DMS53 (cell line): Measurements from ENCODE around the gene GALNT10.

Source experiments
- DNase-seq: peaks from one replicate; lab custom pipeline; 2025; lab: John Stamatoyannopoulos, UW

The GALNT10 gene

DNA sequence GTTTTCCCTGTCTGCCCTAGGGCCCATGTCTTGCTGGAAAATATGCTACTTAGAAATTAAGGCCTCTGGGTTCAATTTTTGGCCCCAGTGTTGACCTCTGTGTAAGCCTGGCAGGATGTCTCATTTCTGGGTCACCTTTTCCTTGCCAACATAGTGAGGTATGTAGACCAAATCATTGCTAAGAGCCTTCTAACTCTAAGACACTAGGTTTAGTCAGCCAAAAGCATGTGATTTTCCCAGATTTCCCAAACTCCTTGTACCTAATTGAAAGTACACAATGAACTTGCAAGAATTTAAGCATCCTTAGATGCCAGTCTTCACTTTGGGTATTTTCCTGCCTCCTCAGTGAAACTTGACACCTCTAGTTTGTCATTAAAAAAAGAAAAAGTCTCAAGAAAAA is 77.0 kb downstream of the GALNT10 start:
- no peak for DNase-seq

DNA sequence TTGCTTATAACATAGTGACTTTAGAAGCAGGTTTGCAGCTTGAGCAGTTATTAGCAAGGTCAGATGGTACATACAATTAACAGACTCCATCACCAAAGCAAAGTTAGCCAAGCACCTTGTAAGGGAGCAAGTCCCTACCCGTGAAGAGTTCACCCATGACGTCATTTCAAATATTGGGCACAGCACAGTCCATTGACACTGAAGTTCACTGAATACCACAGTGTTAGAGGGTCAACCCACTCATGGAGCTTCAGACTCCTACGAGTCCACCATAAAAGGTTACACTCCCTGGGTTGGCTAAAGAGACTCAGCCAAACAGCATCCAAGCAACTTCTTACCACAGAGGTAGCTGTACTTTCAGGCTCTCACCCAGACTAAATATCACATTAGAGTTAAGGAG is 77.5 kb downstream of the GALNT10 start:
- DNase-seq = no peak

DNA sequence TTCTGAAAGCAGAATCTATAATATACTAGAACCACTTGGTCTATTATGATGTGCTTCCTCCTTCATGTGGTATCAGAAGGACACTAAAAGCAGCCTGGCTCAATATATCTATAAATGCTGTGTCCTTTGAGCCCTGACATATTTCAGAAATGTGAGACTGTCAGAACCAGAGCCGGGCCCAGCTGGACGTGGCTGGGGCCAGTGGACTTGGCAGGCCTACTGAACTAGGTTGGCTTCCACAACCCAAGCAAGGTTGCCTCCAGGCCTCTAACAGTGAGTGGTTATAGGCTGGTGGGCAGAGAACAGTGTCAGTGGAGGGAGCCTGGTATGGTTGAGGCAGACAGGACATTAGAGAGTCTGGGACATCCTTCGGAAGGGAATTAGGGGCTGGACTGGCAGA is 78.9 kb downstream of the GALNT10 start:
- DNase-seq = no peak

DNA sequence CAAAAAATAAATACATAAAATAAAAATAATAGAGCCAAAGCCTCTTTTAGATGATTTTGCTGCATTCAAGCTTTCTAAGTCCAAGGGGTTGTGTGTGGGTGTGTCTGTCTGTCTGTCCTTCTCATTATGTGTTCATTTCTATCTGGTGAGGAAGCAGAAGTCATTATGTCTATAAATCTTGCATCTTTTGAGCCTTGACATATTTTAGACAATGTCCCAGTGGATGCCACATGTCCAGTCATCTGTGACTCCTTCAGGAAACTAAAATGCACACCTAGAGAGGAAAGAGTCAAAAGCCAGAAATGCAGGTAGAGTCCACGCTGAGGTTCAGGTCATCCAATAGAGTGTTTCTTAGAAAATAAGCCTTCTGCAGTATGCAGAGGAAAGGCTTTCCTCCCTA is 80.9 kb downstream of the GALNT10 start:
- no peak for DNase-seq

DNA sequence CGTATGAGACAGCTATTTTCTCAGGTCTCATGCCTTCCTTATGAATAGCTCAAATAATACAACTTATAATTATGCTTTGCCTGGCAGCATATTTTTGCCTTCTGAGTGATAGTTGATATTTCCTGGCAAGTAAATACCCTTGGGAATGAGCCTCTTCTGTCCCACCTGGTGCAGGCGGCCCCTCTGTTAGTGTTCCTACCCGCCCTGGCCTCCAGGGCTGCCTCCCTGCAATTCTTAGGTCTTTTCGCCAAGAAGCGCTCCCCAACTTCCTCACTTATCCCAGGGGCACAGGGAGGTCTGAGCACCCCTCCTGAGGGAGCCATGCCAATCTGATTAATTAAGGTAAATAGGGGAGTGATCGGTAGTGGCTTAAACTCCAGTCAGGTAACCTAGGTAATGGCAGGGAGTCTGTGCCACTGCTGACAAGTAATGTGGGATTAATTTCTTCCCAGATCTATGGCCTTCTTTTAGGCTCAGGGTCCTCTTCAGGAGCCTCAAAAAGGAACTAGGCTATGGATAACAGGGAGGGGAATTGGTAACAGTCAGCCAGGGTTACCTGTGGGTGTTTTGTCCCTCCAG is 81.5 kb downstream of the GALNT10 start:
- no peak for DNase-seq

DNA sequence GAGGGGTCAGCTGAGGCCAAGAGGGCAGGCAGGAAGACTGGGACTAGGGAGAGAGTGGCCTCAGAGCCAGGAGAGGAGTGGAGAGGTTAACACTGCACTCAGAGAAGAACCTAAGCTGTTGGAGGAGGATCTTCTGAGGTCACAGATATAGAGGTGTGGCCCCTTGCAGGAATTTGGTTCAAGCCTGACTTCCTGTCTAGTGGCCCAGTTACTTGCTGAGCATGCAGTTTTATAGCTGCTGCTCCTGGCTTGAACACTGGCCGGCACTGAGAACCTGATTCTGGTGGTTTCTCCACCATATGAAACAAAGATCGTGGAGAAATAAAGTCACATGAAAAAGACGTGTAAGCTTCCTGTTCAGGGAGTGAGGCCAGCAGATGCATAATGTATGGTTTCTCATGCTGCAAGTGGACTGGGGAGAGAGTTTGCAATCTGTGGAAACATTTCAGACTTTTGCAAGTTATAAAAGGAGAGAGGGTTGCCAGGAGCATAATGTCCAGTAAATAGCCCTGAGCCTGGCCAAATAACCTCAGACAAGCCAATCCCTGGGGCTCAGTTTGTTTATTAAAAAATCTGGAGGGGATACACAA is 82.6 kb downstream of the GALNT10 start:
- DNase-seq = no peak

DNA sequence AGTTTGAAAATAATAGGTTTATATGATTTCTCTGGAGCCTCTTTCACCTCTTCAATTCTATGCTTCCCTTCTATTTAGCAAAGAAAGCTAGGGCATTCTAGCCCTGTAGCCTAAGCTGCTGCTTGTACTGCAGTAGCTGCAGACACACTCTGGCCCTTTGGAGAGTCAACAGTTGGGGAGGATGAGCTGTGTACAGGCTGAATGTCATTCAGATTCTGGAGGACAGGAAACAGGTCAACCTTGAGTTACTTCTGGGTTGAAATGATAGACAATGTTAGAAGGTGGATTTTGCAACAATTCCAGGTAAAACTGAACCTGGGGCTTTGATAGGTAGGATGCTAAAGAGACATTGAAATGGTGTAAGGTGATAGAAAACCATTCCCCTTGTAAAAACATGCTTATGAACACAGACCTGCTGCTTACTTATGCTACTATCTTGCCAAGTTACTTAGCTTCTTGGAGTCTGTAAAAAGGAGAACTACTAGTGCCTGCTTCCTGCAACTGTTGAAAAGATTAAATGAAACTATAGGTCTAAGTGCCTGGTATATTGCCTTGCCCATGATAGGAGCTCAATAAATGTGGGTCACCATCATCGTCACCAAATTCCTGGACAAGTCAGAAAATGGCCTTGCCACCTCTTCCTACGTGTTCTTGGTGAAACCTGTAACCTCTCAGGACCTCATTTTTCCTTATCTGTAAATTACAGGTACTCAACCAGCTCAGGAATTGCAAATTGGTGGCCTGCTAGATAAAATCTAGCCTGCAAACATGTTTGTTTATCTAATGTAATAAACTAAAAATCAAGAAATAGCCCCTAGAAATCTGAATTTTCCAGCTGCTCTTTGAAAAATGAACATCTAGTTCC is 83.7 kb downstream of the GALNT10 start:
- no peak for DNase-seq

DNA sequence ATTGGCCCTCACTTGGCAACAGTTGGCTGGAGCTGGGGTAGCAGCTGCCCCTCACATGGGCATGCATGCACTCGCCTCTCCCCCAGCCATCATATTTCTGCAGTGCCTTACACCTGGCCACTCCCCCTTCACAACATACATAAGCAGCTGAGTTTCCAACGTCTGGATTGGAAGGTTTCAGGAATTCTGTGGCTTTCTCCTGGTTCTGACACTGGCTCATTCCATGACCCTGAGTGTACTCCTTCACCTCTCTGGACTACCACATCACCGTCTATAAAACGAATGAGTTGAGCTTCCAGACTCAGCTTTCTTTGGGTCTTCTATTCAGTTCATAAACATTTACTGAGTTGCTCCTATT is 84.3 kb downstream of the GALNT10 start:
- no peak for DNase-seq

DNA sequence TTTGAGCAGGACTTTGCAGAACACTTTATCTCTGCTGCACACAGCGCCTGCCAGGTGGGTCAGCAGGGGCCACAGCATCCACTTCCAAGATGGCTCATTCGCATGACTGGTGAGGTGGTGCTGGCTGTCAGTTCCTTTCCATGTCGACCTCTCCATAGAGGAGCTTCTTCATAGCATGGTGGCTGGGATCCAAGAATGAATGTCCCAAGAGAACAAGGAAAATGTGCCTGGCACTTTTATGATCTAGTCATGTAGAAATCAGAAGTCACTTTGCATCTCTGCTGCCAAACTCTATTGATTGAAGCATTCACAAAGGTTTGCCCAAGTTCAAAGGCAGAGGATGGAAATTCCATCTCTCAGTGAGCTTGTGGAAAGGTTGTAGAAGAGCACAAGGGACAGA is 85.0 kb downstream of the GALNT10 start:
- DNase-seq = no peak

DNA sequence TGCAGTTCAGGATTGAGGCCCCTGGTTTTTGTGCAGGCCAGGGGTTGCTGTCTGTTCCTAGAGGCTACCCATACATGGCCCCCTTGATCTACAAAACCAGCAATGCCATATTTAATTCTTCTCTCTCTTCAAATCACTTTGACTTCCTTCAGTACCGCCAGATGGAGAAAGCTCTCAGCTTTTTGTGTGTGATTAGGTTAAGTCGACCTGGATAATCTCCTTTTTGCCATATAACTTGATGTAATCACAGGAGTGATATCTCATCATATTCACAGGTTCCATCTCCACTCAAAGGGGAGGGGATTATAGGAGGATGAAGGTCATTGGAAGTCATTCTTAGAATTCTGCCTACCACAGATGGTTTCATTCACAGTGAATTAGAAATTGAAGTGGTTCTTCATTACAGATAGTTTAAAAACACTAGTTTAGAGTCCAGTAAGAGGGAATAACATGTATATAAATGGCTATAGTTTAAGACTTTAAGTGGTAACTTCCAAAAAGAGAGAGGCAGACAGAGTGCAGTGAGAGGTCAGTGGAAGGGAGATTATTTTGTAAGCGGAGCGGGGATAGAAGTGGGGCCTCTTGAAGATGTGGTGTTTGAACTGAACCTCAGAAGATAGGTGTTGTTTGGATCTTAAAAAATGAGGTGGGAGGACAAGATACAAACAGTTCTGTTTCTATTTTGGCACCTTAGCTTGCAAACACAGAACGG is 85.9 kb downstream of the GALNT10 start:
- DNase-seq = no peak

DNA sequence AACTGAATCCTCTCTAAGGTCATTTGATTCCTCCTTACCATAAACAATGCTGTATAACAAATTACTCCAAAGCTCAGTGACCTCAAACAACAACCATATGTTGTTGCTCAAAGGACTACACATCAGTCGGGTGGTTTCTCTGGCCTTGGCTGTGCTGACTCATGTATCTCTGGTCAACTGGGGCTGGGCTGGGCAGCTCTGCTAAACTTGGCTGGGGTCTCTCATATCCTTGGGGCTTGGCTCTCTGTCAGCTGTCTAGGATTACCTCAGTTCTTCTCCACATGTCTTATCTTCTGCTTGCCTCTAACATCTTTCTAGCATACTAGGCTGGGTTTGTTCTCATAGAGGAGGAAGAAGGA is 86.4 kb downstream of the GALNT10 start:
- DNase-seq = no peak

DNA sequence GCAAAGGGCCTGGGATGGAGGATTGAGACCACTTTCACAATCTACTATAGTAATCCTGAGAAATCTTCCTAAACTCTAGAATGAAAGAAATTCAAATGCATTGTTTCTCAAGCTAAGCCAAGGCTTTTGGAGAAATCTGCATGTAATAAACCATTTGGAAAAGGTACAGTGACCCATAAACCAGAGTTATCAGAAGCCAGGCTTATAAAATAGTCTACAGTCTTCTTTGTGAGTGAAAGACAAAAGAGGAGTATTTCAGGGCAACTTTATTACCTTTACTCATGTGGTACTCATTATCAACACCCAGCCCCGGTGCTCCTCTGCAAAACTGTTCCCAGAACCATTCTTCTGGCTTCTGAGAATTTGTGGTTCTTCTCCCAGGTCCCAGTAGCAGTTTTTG is 87.0 kb downstream of the GALNT10 start:
- DNase-seq = no peak

DNA sequence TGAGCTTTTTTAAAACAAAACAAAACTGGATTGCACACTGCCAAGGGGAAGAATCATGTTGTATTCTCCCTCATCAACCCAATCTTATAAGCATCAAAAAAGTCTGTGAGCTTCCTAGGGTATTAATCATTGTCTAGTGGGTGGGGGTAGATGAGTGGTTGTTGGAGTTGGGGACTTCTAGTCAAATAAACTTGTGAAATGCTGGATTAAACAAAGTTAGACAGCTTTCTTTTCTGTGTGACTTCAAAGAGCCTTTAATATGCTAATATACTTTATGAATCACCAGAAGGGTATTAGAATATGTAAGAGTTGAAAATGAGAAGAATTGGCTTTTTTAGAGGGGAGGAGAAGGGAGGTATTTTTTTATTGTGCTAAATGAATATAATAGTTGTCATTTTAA is 87.7 kb downstream of the GALNT10 start:
- no peak for DNase-seq

DNA sequence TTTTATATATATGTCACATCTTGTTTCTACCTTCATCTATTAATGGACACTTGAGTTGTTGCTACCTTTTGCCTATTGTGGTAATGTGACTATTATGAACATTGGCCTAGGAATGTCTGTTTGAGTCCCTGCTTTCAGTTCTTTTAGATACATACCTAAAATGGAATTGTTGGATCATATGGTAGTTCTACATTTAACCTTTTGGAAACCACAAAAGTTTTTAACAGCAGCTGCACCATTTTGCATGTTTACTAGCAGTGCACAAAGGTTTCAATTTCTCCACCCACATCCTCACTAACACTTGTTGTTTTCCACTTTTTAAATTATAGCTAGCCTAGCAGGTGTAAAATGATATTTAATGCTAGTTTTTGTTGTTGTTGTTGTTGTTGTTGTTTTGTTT is 88.4 kb downstream of the GALNT10 start:
- no peak for DNase-seq

DNA sequence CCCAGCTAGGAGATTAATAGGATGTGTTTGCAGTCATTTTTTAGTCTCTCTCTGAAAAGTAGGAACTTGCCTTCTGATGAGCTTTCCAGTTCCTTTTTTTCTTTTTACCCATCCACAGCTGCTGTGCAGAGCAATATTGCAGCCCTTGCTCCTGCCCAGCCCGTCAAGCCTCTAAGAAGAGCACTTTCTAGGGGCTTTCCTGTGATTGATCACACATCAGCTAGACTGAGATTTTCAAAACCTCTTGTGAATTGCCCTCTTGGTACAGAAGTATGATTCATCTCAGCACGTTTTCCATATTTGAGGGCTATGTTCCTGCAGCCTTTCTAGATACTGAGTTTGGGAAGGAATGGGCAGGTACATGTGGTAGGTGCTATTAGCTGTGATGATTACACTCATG is 93.9 kb downstream of the GALNT10 start:
- no peak for DNase-seq

DNA sequence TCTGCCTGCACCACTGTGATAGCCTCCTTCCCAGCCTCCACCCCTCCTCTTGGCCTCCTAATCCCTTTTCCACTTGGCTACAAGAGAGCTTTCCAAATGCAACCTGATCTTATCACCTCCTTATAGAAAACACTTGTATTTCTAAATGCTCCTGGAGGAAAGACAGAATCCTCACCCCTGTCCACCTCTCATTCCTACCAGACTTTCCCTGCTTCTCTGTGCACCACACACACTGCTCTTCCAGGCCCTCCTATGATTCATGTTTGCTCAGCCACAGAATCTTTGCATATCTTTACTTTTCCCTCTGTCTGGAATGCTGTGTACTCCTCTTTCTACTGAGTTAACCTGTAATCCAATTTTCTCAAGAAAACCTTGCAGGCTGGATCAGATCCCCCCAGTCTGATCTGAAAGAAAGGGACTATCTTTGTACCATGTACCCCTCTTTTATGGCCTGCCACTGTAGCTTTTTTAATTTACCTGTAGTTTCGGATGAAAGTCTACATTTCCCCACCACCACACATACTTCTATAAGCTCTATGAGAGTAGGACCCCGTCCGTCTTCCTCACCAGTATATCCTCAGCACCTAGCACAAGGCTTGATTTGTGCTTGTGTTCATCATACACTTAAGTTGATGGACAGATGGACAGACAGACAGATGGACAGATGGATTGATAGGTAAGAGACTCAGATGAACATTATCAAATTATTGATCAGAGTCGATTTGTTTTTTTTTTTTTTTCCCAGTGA is 95.3 kb downstream of the GALNT10 start:
- no peak for DNase-seq

DNA sequence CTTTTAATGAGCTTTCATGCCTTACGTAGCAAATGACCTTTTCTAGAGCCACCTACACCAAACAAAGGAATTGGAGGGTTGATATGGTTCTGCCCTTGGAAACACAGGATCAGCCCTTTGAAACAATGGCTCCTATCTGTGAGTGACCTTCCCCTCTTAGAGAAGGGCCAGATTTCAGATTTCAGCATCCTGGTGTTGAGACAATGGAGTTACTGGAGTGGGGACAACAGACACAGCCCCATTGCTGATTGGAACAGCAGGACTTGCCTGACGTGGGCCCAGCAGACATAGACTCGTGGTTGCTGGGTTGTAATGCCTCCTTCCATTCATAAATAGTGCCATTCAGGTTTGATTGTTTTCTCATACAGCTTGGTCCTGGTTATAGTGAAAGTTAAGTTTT is 96.0 kb downstream of the GALNT10 start:
- DNase-seq = no peak

DNA sequence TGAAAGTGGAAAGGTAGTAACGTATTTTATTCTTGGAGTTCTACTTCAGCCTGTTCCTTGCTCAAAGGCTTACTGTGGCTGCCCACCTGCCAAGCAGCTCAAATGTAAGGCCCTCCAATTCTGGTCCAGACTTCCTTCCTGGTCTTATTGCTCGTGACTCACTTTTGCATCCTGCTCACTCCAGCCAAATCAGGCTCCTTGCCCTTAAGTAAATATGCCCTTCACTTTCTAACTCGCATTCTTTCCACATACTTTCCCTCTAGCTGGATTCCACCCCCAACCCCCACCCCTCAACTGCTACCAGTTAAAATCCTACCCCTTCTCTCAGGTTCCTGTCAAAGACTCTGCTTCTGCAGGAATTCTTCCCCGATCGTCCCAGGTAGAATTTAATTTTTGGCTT is 96.6 kb downstream of the GALNT10 start:
- peak; percentile 36 for DNase-seq

DNA sequence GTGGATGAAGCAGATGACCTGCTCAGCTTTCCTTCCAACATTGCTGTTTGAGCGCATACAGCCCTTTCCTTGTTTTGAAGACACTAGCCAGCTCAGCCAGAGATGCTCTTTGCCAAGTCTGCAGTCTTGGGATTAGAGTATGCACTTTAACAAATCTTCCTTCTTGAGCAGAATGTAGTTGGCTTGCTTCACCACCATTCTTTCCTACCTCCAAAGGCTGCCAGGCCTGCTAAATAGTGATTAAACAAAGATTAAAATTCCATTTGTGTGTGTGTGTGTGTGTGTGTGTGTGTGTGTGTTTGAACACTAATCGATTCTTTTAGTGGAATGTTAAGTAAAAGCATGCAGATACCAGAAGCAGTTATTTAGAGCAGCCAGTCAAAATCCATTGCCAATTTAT is 97.6 kb downstream of the GALNT10 start:
- DNase-seq = no peak

DNA sequence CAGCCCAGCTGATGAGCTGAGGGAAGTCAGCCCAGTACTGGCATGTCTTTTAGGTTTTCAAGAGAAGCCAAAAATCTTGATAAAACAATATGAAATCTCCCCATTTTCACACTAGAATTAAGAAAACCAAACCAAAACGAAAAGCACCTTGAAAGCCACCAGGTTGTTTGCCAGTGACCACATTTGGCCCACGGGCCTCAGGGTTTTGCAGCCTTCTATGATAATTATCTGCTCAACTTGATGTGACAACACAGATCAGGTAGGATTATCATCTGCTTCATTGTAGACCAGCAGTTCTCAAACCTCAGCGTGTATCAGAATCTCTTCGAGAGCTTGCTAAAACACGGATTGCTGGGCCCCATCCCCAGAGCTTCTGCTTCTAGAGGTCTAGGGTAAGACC is 101.4 kb downstream of the GALNT10 start:
- DNase-seq = no peak

DNA sequence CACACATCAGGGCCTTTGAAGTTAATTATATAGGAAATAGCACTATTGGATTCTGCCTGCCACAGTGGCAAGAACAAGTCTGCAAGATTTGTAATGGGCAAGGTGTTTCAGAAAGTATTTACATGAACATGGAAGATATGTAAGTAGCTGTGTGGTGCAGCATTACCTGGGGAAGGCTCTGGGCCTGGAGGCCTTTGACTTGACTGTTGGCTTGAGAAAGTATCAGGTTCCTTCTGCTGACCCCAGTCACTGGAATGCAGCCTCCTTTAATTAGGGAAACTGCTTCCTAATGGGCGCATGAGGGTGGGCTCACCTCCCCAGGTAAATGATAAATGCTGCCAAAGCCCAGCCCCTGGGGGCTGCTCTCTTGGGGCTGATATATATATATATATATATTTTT is 102.7 kb downstream of the GALNT10 start:
- DNase-seq = no peak

DNA sequence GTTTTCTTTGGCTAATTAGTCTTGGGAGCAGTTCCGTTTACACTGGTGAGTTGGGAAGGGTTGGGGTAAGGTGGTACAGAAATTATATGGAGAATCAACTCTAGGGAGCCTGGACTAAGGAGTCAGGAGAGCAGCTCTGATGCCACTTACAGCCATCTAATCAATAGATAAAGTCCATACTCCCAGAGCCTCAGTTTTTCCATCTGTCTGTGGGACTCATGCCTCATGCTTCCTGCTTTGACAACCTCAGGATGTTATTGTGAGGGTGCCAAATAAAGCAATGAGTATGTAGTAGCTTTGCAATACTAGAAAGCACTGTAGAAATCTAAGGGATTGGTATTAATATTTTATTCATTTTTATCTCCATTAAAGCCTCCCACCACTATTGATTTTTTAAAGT is 105.0 kb downstream of the GALNT10 start:
- no peak for DNase-seq
